HL-60 (cell line): Measurements from ENCODE around the gene TMEM59L.

Source experiments
- DNase-seq, 2 experiments: peaks; one replicate each; pipeline ENCODE4 v3.0.0-alpha.2; 2010 to 2020; ENCODE audit warnings: low read depth in 1 of 2, low spot score in 1 of 2
- H3K27ac ChIP-seq: fragments of 250-450 bp; sonication (Bioruptor Pico); replicated peaks from 2 replicates; pipeline ENCODE4 v1.5.1; 2020; ENCODE audit warnings: mild to moderate bottlenecking, moderate library complexity
- H3K27me3 ChIP-seq: fragments of 250-450 bp; sonication (Bioruptor Pico); 2 replicates; pipeline ENCODE4 v1.5.1; 2021; ENCODE audit warnings: mild to moderate bottlenecking, moderate library complexity; ENCODE audit not compliant: insufficient read depth, poor library complexity, severe bottlenecking
- H3K4me3 ChIP-seq: replicated peaks from 2 replicates; pipeline ENCODE4 v1.5.1; 2011; ENCODE audit warnings: mild to moderate bottlenecking, control low read depth, low read length; ENCODE audit not compliant: insufficient read depth
- GABPA ChIP-seq: IDR thresholded peaks from 2 replicates; pipeline ENCODE4 v1.6.1; 2012; ENCODE audit warnings: low read depth
- POLR2AphosphoS5 ChIP-seq: IDR thresholded peaks from 2 replicates; pipeline ENCODE4 v1.6.1; 2012; ENCODE audit warnings: low read depth
- REST ChIP-seq: IDR thresholded peaks from 2 replicates; pipeline ENCODE4 v1.6.1; 2012; ENCODE audit warnings: low read depth; ENCODE audit not compliant: insufficient replicate concordance
- SPI1 ChIP-seq: IDR thresholded peaks from 2 replicates; pipeline ENCODE4 v1.6.1; 2012; ENCODE audit warnings: low read depth, mild to moderate bottlenecking, borderline replicate concordance
- TF ChIP-seq, protein P1 (sequence below): IDR thresholded peaks from one replicate; pipeline ENCODE4 v1.5.1; 2011; ENCODE audit warnings: low read length, control low read depth, inconsistent platforms; ENCODE audit not compliant: insufficient read depth

TMEM59L gene

GRCh38 chr19:18603958-18604819 is 8.5 kb upstream of the TMEM59L start:
- Histone ChIP-seq H3K27ac (no peak overlapping the region), H3K4me3 (no peak overlapping the region), H3K27me3 (peaks cover 53% of the 10 kb centered on the region)
- TF ChIP-seq GABPA, result no peak
- no peak for TF ChIP-seq SPI1
- TF ChIP-seq, protein P1, sequence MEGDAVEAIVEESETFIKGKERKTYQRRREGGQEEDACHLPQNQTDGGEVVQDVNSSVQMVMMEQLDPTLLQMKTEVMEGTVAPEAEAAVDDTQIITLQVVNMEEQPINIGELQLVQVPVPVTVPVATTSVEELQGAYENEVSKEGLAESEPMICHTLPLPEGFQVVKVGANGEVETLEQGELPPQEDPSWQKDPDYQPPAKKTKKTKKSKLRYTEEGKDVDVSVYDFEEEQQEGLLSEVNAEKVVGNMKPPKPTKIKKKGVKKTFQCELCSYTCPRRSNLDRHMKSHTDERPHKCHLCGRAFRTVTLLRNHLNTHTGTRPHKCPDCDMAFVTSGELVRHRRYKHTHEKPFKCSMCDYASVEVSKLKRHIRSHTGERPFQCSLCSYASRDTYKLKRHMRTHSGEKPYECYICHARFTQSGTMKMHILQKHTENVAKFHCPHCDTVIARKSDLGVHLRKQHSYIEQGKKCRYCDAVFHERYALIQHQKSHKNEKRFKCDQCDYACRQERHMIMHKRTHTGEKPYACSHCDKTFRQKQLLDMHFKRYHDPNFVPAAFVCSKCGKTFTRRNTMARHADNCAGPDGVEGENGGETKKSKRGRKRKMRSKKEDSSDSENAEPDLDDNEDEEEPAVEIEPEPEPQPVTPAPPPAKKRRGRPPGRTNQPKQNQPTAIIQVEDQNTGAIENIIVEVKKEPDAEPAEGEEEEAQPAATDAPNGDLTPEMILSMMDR, result no peak
- TF ChIP-seq REST, result no peak
- no peak for TF ChIP-seq POLR2AphosphoS5
- DNase-seq, result no peak

GRCh38 chr19:18604820-18605159 is 7.9 kb upstream of the TMEM59L start:
- H3K4me3 ChIP-seq, result no peak overlapping the region
- no peak for TF ChIP-seq GABPA
- TF ChIP-seq SPI1, result no peak
- TF ChIP-seq, protein P1, result no peak
- TF ChIP-seq REST, result no peak
- no peak for TF ChIP-seq POLR2AphosphoS5
- DNase-seq, result no peak

GRCh38 chr19:18605196-18605545 is 7.5 kb upstream of the TMEM59L start:
- TF ChIP-seq REST (no peak), SPI1 (no peak), GABPA (no peak), POLR2AphosphoS5 (no peak)
- TF ChIP-seq, protein P1, result no peak
- no peak for DNase-seq
- Histone ChIP-seq H3K4me3 (no peak overlapping the region), H3K27me3 (peaks cover 59% of the 10 kb centered on the region), H3K27ac (no peak overlapping the region)

More at GRCh38 chr19:18604820-18605159, 7.9 kb upstream of the TMEM59L start:
- H3K27ac ChIP-seq, result no peak overlapping the region
- H3K27me3 ChIP-seq, result peaks cover 55% of the 10 kb centered on the region
